ENCODE data around the gene IL1RAPL1. TPM values are rescaled to one million over a fixed set of nuclear protein-coding genes. Genes with fewer than 3 reads are reported as not detected.

The IL1RAPL1 gene
- total RNA-seq = 1.2 and 1.9 TPM in 2 replicates

DNA sequence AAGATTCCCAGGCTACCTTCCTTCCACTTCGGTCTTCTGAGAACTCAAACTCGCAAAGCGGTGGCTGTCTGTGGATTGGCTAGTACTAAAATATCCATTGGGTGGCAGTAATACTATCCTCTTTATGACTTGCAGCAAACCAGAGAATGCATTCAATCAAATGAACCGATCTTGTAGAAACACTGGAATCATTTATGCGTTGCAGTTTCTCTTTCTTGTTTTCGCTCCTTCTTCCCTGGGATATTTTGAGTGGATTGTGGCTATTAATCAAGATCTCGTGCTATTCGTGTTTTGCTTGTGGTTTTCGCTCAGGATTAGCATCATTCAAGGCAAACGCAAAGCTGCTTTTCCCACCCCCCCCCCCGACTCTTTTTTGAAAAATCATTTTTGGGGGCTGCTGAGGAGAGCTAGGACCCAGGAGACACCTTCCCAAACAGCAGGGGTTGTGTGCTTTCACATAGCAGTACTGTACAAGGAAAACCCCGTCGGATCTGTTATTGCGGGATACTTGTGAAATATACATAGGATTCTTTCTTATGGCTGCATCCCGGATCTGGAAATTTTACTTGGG lies at the start of gene IL1RAPL1:
IL1RAPL1 (plus strand) TSS at position 466 of the 571 bp plus-strand sequence.

